K562 (cell line): ENCODE measurements around the gene CLSTN1. TPM values are rescaled to one million over a fixed set of nuclear protein-coding genes. Genes with fewer than 3 reads are reported as not detected.

ENCODE experiments used
- ATAC-seq: fragments of 200-7000 bp; cut with Tn5 transposase; 3 replicates; pipeline ENCODE4 v1.9.1; 2020; ENCODE audit warnings: moderate library complexity
- BruUV-seq: library from RNA; stranded (reverse); fragments of 400-500 nt; replicated peaks from 2 replicates; lab custom pipeline; 2021; lab: Mats Ljungman, UMichigan
- CTCF ChIA-PET: fragments of 300-600 bp; formaldehyde crosslinking; extraction: SDS; loops from one replicate; lab custom pipeline; 2021; ENCODE audit warnings: low intra/inter-chr PET ratio; lab: Yijun Ruan, JAX
- POLR2A ChIA-PET: fragments of 300-600, 350-650 bp; sonication (Branson Sonifier 250); formaldehyde crosslinking; extraction: SDS; loops from one replicate; lab custom pipeline; 2021; ENCODE audit warnings: antibody characterized with exemption, inconsistent platforms; lab: Yijun Ruan, JAX
- DNase-seq, 4 experiments: peaks; one replicate each; pipeline versions ENCODE4 v3.0.0 to v3.0.0-alpha.2; 2011 to 2018; ENCODE audit warnings: low spot score in 3 of 4, mixed read lengths in 3 of 4; ENCODE audit errors: extremely low read depth in 1 of 4
- FAIRE-seq: peaks from 2 replicates; lab custom pipeline; 2011; peaks lifted over from hg19 to GRCh38; lab: Jason Lieb, UNC
- H2AFZ ChIP-seq: 2 replicates; pipeline ENCODE4 v1.6.0; 2011; ENCODE audit warnings: low read depth, low read length, control low read depth, inconsistent platforms
- H3K27ac ChIP-seq: fragments of 200-600 bp; 3 replicates; pipeline ENCODE4 v1.8.0; 2011; ENCODE audit warnings: low read depth, mild to moderate bottlenecking, control low read depth, inconsistent platforms, low read length, moderate library complexity, mixed read lengths; ENCODE audit errors: extremely low read depth
- H3K27me3 ChIP-seq, 2 experiments: fragments of 300-600 bp in 1 of 2; 2 replicates in 1 of 2; 3 replicates in 1 of 2; pipeline versions ENCODE4 v1.6.0 to v1.8.0; 2011; ENCODE audit warnings: inconsistent platforms in 2 of 2, low read length in 2 of 2, mild to moderate bottlenecking in 1 of 2, mixed read lengths in 1 of 2, moderate library complexity in 1 of 2; ENCODE audit not compliant: control insufficient read depth in 2 of 2, insufficient read depth in 2 of 2
- H3K36me3 ChIP-seq: fragments of 300-600 bp; 3 replicates; pipeline ENCODE4 v1.8.0; 2011; ENCODE audit warnings: mild to moderate bottlenecking, low read length, inconsistent platforms; ENCODE audit not compliant: control insufficient read depth, insufficient read depth
- H3K4me1 ChIP-seq, 2 experiments: fragments of 200-600 bp in 1 of 2; replicated peaks in 1 of 2; 2 replicates in 1 of 2; 3 replicates in 1 of 2; pipeline versions ENCODE4 v1.5.1 to v1.8.0; 2011; ENCODE audit warnings: inconsistent platforms in 2 of 2, low read length in 2 of 2, mild to moderate bottlenecking in 1 of 2, mixed read lengths in 1 of 2, moderate library complexity in 1 of 2; ENCODE audit not compliant: control insufficient read depth in 2 of 2, insufficient read depth in 2 of 2
- H3K4me2 ChIP-seq: 2 replicates; pipeline ENCODE4 v1.6.1; 2011; ENCODE audit warnings: low read length, control low read depth, inconsistent platforms, mixed read lengths; ENCODE audit not compliant: insufficient read depth
- H3K4me3 ChIP-seq: fragments of 200-600 bp; sonication (generic), shearing (Covaris generic); 2 replicates; pipeline ENCODE4 v1.5.1; 2016; ENCODE audit warnings: control low read depth, inconsistent platforms
- H3K79me2 ChIP-seq: fragments of 200-600 bp; 3 replicates; pipeline ENCODE4 v1.8.0; 2011; ENCODE audit warnings: low read length, inconsistent platforms; ENCODE audit not compliant: control insufficient read depth, insufficient read depth
- H3K9ac ChIP-seq, 2 experiments: 2 replicates each; pipeline versions ENCODE4 v1.6.0 to v1.6.1; 2011; ENCODE audit warnings: low read depth in 2 of 2, low read length in 2 of 2, control low read depth in 1 of 2, inconsistent platforms in 1 of 2, mild to moderate bottlenecking in 1 of 2, mixed read lengths in 1 of 2; ENCODE audit not compliant: insufficient read depth in 1 of 2
- H3K9me1 ChIP-seq: one replicate; pipeline ENCODE4 v1.6.0; 2011; ENCODE audit warnings: inconsistent platforms, mild to moderate bottlenecking, low read length, moderate library complexity; ENCODE audit not compliant: control insufficient read depth, insufficient read depth
- H3K9me3 ChIP-seq: replicated peaks from 2 replicates; pipeline ENCODE4 v1.5.1; 2011; ENCODE audit warnings: low read depth, low read length, inconsistent platforms; ENCODE audit not compliant: control insufficient read depth, insufficient read depth
- H4K20me1 ChIP-seq: replicated peaks from 2 replicates; pipeline ENCODE4 v1.6.1; 2011; ENCODE audit warnings: low read length, inconsistent platforms, mixed read lengths; ENCODE audit not compliant: control insufficient read depth, insufficient read depth
- ATF7 ChIP-seq: fragments of 450-650 bp; IDR thresholded peaks from 2 replicates; pipeline ENCODE4 v1.7.1; 2014; ENCODE audit warnings: mild to moderate bottlenecking, moderate library complexity
- CEBPB ChIP-seq: fragments of 450-650 bp; IDR thresholded peaks from 2 replicates; pipeline ENCODE4 v1.6.1; 2016; ENCODE audit warnings: missing genetic modification characterization, missing compliant biosample characterization
- CEBPG ChIP-seq, 3 experiments: fragments of 200-800 bp in 1 of 3; sonication (Bioruptor generic) in 1 of 3; sonication (generic) in 1 of 3; formaldehyde crosslinking in 1 of 3; IDR thresholded peaks in 2 of 3; conservative IDR thresholded peaks in 1 of 3; 2 replicates each; pipeline versions ENCODE4 v1.6.1 to v1.8.0; 2016 to 2022; ENCODE audit warnings: missing compliant biosample characterization in 2 of 3, missing genetic modification characterization in 2 of 3, mild to moderate bottlenecking in 1 of 3, missing genetic modification reagents in 1 of 3
- HCFC1 ChIP-seq: IDR thresholded peaks from 2 replicates; pipeline ENCODE4 v1.6.1; 2012; ENCODE audit warnings: low read depth, low read length, improper control_type of control experiment
- WGBS: fragments of 100-300 bp; shearing (Covaris generic); methylation state at CpG from one replicate; pipeline ENCODE4 v1.1.6; 2016; ENCODE audit warnings: low coverage, mixed read lengths; ENCODE audit not compliant: insufficient coverage; ENCODE audit errors: missing lambda C conversion rate; 5-methylcytosine and 5-hydroxymethylcytosine counted together
- in situ Hi-C: fragments of 300-500 bp; cut with MboI; formaldehyde crosslinking; loops from 4 replicates; pipeline ENCODE4 v1.15.0; 2018; ENCODE audit warnings: inconsistent platforms, mixed read lengths
- intact Hi-C: fragments of 100-400 bp; cut with micrococcal nuclease; formaldehyde crosslinking; loops from 2 replicates; pipeline ENCODE4 v1.14.2; 2022
- polyA plus RNA-seq, 8 experiments: library from polyadenylated mRNA; depleted of rRNA in 4 of 8; stranded (reverse) in 5 of 8; unstranded in 3 of 8; fragments of >200 nt; fragmentation: Nextera tagmentation in 2 of 8; fragmentation: Illumina TruSeq in 1 of 8; extraction: Ambion mirVana in 2 of 8; extraction: Trizol in 1 of 8; gene quantifications; 2 replicates each; pipeline versions ENCODE4 v1.2.1 to v1.2.3, GENCODE V29; 2011 to 2014; ENCODE audit warnings: inconsistent platforms in 1 of 8, missing spikeins in 1 of 8
- total RNA-seq, 7 experiments: library from RNA; depleted of rRNA in 6 of 7; stranded (reverse); fragments of >200 nt in 6 of 7; fragmentation: Illumina TruSeq in 2 of 7; extraction: Trizol in 2 of 7; gene quantifications; 2 replicates each; pipeline versions ENCODE4 v1.2.1 to v1.2.3, GENCODE V29; 2011 to 2021; ENCODE audit warnings: low replicate concordance in 1 of 7
- TF ChIP-seq, protein P1 (sequence below), 2 experiments: fragments of 450-650 bp in 1 of 2; sonication (generic) in 1 of 2; formaldehyde crosslinking in 1 of 2; IDR thresholded peaks in 1 of 2; conservative IDR thresholded peaks in 1 of 2; 2 replicates each; pipeline versions ENCODE4 v1.6.1 to v1.8.1; 2016 to 2023; ENCODE audit warnings: mild to moderate bottlenecking in 2 of 2, moderate library complexity in 2 of 2, inconsistent platforms in 1 of 2, missing genetic modification reagents in 1 of 2

The CLSTN1 gene
- total and polyA plus RNA-seq, 9 of the 15 experiments (the other 6 are each of a cell fraction or from before 2014, with no cell fraction given): 1.1 to 32.5 (median 13.3) TPM

DNA sequence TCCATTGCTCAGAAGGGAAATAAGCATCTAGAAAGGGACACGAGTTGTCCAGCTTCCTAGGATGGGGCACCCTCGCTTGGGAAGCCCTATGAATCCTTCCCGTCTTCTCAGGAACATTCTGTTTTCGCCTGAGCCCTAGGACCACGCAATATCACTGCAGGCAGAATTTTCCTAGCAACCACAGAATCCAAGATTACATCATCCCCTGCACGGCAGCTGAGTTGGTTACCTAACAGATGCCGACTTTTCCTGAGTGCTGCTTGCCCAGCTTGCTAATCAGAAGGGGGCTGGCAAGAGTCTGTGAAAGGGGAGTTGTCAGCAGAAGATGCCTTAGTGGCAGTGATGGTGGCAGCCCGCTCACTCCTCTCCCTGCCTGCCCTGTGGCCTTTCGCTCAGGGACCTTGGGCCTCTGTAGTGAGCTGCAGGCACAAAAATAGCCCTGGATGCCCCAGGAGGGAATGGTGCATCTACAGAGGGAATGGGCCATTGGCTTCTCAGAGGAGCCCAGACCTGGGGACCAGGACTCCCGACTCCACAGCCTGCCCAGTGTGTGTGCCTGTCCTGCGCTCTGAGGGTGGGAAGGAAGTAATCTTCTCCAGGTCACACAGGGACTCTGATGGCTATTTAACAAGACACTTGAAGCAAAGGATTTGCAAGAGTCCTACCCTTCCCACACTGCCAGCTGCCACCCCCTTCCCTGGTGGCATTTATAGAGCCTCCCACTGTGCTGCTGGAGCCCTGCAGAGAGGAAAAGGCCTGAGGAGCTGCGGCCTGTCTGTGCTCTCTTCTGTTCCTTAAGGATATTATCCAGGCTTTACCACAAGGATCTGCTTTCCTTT is 28.9 kb upstream of the CLSTN1 start:
- Histone ChIP-seq H3K9me1 (no peaks in the 10 kb centered on the region), H4K20me1 (no peaks in the 10 kb centered on the region), H3K4me2 (no peak overlapping the region), H3K4me1 (peaks cover 10 to 26% of the 10 kb centered on the region in 2 experiments; a peak in 2 of 5 replicates), H3K79me2 (no peaks in the 10 kb centered on the region), H3K4me3 (no peak overlapping the region), H3K27ac (no peak overlapping the region), H3K27me3 (no peaks in the 10 kb centered on the region), H2AFZ (no peak overlapping the region), H3K9ac (no peak overlapping the region), H3K9me3 (peaks cover 3% of the 10 kb centered on the region; the same call in 1 of the 2 replicates)
- FAIRE-seq (no peak), ATAC-seq (no peak)
- no TSS peak for BruUV-seq
- WGBS: 33% methylated on average over 12 of the region's 12 CpGs
- CTCF ChIA-PET: no interaction called here
- in situ Hi-C loops: no loop called here
- TF ChIP-seq CEBPG (CRISPR knock-in tag; IDR thresholded peaks at IDR 0.05) (no peak), CEBPG (tag; conservative IDR thresholded peaks at IDR 0.05 in 1 of 2, IDR thresholded peaks at IDR 0.05 in 1 of 2) (peak in 1 of 2 experiments; percentile 74; a peak in 2 of 4 replicates), CEBPB (peak; percentile 57), HCFC1 (no peak), ATF7 (peak; percentile 30; the same call in 1 of the 2 replicates)
- TF ChIP-seq, protein P1, sequence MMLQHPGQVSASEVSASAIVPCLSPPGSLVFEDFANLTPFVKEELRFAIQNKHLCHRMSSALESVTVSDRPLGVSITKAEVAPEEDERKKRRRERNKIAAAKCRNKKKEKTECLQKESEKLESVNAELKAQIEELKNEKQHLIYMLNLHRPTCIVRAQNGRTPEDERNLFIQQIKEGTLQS (IDR thresholded peaks at IDR 0.05): peak; percentile 78
- TF ChIP-seq, protein P1 (CRISPR knock-in tag; conservative IDR thresholded peaks at IDR 0.05): no peak
- TF ChIP-seq, all 486 proteins: peak for 4
- intact Hi-C loops: no loop called here
- H3K36me3 ChIP-seq: no peaks in the 10 kb centered on the region
- DNase-seq: no peak
- POLR2A ChIA-PET: interaction anchor here (1.0 to 1.4 kb wide), 3 partner anchors 9 to 30 kb away, joined by 3 to 6 read pairs (median 3); no protein-coding TSS in a partner anchor
